ENCODE results near the gene PRUNE2. TPM values are rescaled to one million over a fixed set of nuclear protein-coding genes. Genes with fewer than 3 reads are reported as not detected.

The PRUNE2 gene
- polyA plus RNA-seq, 3 donors = 0.72 to 1.8 (median 1.5) TPM

DNA sequence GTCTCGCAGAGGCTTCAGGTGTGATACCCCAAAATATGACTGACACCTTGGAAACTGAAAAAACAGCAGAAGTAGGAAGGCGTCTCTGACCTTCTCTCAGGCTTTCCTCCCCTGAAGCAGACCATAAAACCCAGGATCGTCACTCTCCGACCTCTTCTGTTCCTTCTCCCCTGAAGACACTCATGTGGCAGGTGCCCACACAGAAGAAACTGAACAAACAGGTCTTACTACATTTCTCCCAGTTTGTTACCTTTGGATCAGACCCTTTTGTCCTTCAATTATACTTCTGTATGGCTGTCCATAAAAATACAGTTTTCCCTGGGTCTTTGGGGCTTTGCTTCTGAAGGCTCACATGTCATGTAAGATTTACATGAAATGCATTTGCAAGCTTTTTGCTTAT is 10.3 kb upstream of the PRUNE2 start:
- intact Hi-C loops (cut with micrococcal nuclease) = no loop called here
- no peaks in the 10 kb centered on the region for H3K36me3 Mint-ChIP-seq
- no peak overlapping the region for H3K4me2 ChIP-seq (replicated peaks; ENCODE audit: extremely low read depth, low read length, poor library complexity, severe bottlenecking)
- H2AFZ ChIP-seq (ENCODE audit: insufficient read depth, low read depth, low read length, poor library complexity, severe bottlenecking) = no peak overlapping the region
- TF ChIP-seq, protein P1, sequence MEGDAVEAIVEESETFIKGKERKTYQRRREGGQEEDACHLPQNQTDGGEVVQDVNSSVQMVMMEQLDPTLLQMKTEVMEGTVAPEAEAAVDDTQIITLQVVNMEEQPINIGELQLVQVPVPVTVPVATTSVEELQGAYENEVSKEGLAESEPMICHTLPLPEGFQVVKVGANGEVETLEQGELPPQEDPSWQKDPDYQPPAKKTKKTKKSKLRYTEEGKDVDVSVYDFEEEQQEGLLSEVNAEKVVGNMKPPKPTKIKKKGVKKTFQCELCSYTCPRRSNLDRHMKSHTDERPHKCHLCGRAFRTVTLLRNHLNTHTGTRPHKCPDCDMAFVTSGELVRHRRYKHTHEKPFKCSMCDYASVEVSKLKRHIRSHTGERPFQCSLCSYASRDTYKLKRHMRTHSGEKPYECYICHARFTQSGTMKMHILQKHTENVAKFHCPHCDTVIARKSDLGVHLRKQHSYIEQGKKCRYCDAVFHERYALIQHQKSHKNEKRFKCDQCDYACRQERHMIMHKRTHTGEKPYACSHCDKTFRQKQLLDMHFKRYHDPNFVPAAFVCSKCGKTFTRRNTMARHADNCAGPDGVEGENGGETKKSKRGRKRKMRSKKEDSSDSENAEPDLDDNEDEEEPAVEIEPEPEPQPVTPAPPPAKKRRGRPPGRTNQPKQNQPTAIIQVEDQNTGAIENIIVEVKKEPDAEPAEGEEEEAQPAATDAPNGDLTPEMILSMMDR (IDR thresholded peaks at IDR 0.05) = no peak
- WGBS (ENCODE audit: insufficient coverage) = 62% methylated on average over 3 of the region's 4 CpGs
- H3K4me1 ChIP-seq (ENCODE audit: control insufficient read depth in 1 of 2, insufficient read depth in 2 of 2, low read length in 2 of 2) = no peaks in the 10 kb centered on the region
- H3K4me1 Mint-ChIP-seq = peaks cover 2% of the 10 kb centered on the region
- H3K27me3 ChIP-seq (ENCODE audit: control insufficient read depth in 2 of 2, insufficient read depth in 2 of 2, low read length in 2 of 2) = no peaks in the 10 kb centered on the region
- no peaks in the 10 kb centered on the region for H4K20me1 ChIP-seq (ENCODE audit: insufficient read depth, low read length)
- H3K9ac ChIP-seq (ENCODE audit: insufficient read depth, low read length, poor library complexity, severe bottlenecking) = no peak overlapping the region
- H3K9me3 ChIP-seq (replicated peaks in 1 of 2; ENCODE audit: control insufficient read depth in 1 of 2, insufficient read depth in 1 of 2, low read length in 2 of 2) = no peaks in the 10 kb centered on the region
- no peak overlapping the region for H3K4me3 Mint-ChIP-seq
- no peaks in the 10 kb centered on the region for H3K79me2 ChIP-seq (ENCODE audit: insufficient read depth, low read length)
- no peak overlapping the region for H3K27ac Mint-ChIP-seq
- H3K27me3 Mint-ChIP-seq (ENCODE audit: low read depth in 3 of 3) = peaks cover 0 to 7% (median 5%) of the 10 kb centered on the region in 3 donors
- no peak for DNase-seq
- no peak overlapping the region for H3K27ac ChIP-seq (ENCODE audit: low read depth in 1 of 2, low read length in 2 of 2)
- no peak overlapping the region for H3K4me3 ChIP-seq (replicated peaks in 1 of 3; ENCODE audit: low read depth in 2 of 3, low read length in 3 of 3)
- H3K9me3 Mint-ChIP-seq = peaks cover 0 to 6% (median 0%) of the 10 kb centered on the region in 7 donors
- H3K36me3 ChIP-seq (replicated peaks in 1 of 2; ENCODE audit: control insufficient read depth in 1 of 2, insufficient read depth in 2 of 2, low read length in 2 of 2) = no peaks in the 10 kb centered on the region

DNA sequence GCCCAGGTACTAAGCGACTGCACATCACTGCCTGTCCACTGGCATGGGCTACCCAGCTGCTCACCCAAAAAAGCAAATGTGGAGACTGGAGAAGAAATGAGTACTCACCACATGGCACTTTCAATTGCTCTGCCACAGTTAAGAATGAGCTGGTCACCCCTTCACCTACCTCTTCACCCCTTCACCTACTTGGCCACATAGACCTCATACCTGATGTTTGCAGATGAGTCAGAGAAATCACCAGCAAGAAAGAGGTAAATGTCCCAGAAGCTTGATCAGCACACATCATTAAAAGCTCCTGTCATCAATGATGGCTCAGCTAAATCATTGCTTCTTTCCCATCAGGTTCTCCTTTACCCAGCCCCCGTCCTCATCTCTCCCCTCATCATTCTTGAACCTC is 7.6 kb upstream of the PRUNE2 start:
- intact Hi-C loops (cut with micrococcal nuclease) = no loop called here
- H3K79me2 ChIP-seq (ENCODE audit: insufficient read depth, low read length) = no peaks in the 10 kb centered on the region
- H3K4me2 ChIP-seq (replicated peaks; ENCODE audit: extremely low read depth, low read length, poor library complexity, severe bottlenecking) = no peak overlapping the region
- H3K9ac ChIP-seq (ENCODE audit: insufficient read depth, low read length, poor library complexity, severe bottlenecking) = no peak overlapping the region
- peaks cover 2% of the 10 kb centered on the region for H3K4me1 Mint-ChIP-seq
- H3K27me3 ChIP-seq (ENCODE audit: control insufficient read depth in 2 of 2, insufficient read depth in 2 of 2, low read length in 2 of 2) = no peaks in the 10 kb centered on the region
- H2AFZ ChIP-seq (ENCODE audit: insufficient read depth, low read depth, low read length, poor library complexity, severe bottlenecking) = no peak overlapping the region
- no peak overlapping the region for H3K4me3 ChIP-seq (replicated peaks in 1 of 3; ENCODE audit: low read depth in 2 of 3, low read length in 3 of 3)
- H3K36me3 Mint-ChIP-seq = no peaks in the 10 kb centered on the region
- DNase-seq = no peak
- no CpG with 5 or more reads among the region's 2 CpGs for WGBS (ENCODE audit: insufficient coverage)
- H4K20me1 ChIP-seq (ENCODE audit: insufficient read depth, low read length) = no peaks in the 10 kb centered on the region
- H3K4me1 ChIP-seq (ENCODE audit: control insufficient read depth in 1 of 2, insufficient read depth in 2 of 2, low read length in 2 of 2) = no peaks in the 10 kb centered on the region
- H3K9me3 Mint-ChIP-seq = peaks cover 0 to 3% (median 2%) of the 10 kb centered on the region in 7 donors
- no peaks in the 10 kb centered on the region for H3K9me3 ChIP-seq (replicated peaks in 1 of 2; ENCODE audit: control insufficient read depth in 1 of 2, insufficient read depth in 1 of 2, low read length in 2 of 2)
- peaks cover 2 to 12% (median 5%) of the 10 kb centered on the region in 3 donors for H3K27me3 Mint-ChIP-seq (ENCODE audit: low read depth in 3 of 3)
- no peak overlapping the region for H3K27ac Mint-ChIP-seq
- TF ChIP-seq, protein P1 (IDR thresholded peaks at IDR 0.05) = no peak
- no peak overlapping the region for H3K4me3 Mint-ChIP-seq
- H3K27ac ChIP-seq (ENCODE audit: low read depth in 1 of 2, low read length in 2 of 2) = no peak overlapping the region
- H3K36me3 ChIP-seq (replicated peaks in 1 of 2; ENCODE audit: control insufficient read depth in 1 of 2, insufficient read depth in 2 of 2, low read length in 2 of 2) = no peaks in the 10 kb centered on the region

Measured in CD14-positive monocyte (primary cell).